ENCODE data around the gene GIGYF2. TPM values are rescaled to one million over a fixed set of nuclear protein-coding genes. Genes with fewer than 3 reads are reported as not detected.
"Not testable (repeated sequence)": the region's sequence is repeated elsewhere in the genome, so short reads cannot be mapped to it uniquely, and the experiment has no call there.

The GIGYF2 gene
- total RNA-seq, 1 experiment from 2014 or later: 60.6 TPM

GRCh38 chr2:232691117-232691516, 6.0 kb upstream of the GIGYF2 start:
- DNase-seq (ENCODE audit: low read depth, low spot score); RAD21 ChIA-PET (ENCODE audit: low non-redundant PET in 1 of 2, low total read pairs in 2 of 2, uncharacterized antibody in 2 of 2, unreplicated experiment in 2 of 2); H3K36me3 ChIP-seq (ENCODE audit: control insufficient read depth in 1 of 2, insufficient read depth in 2 of 2, low read length in 2 of 2); H3K9me2 ChIP-seq (ENCODE audit: insufficient read depth); ATAC-seq; H2AFZ ChIP-seq (ENCODE audit: low read depth, low read length, poor library complexity, severe bottlenecking); intact Hi-C loops (cut with micrococcal nuclease); H3K9me3 ChIP-seq (ENCODE audit: control insufficient read depth in 1 of 2, insufficient read depth in 1 of 2, low read depth in 1 of 2, low read length in 2 of 2); H3K4me3 ChIP-seq (replicated peaks in 1 of 2; ENCODE audit: low read depth in 1 of 2, low read length in 2 of 2); H3K27me3 ChIP-seq (ENCODE audit: insufficient read depth, low read length); POLR2A ChIA-PET; H4K20me1 ChIP-seq (ENCODE audit: insufficient read depth); H3K79me2 ChIP-seq (ENCODE audit: insufficient read depth, low read length); H3K4me2 ChIP-seq (ENCODE audit: low read length); H3K27ac ChIP-seq (ENCODE audit: low read depth, low read length); BruUV-seq (replicated peaks); H3K9ac ChIP-seq (ENCODE audit: low read length); H3K4me1 ChIP-seq (ENCODE audit: control insufficient read depth in 1 of 2, insufficient read depth in 2 of 2, low read length in 2 of 2); CTCF ChIA-PET: not testable (repeated sequence)

DNA sequence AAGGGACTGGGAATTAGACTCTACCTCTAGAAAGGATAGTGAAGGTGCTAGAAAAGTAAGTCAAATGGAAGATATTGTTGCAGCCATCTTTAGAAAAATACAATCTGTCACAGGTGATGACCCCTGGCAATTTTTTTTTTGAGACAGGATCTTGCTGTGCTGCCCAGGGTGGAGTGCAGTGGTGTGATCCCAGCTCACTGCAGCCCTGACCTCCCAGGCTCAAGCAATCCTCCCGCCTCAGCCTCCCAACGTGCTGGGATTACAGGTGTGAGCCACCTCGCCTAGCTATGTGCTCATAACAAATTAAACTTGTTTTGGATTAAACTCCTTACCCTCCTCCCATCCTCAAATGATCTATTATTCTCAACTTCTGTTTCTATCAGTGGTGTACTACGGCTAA, 3.8 kb upstream of the GIGYF2 start:
- no peaks in the 10 kb centered on the region for H3K9me3 ChIP-seq (ENCODE audit: control insufficient read depth in 1 of 2, insufficient read depth in 1 of 2, low read depth in 1 of 2, low read length in 2 of 2)
- intact Hi-C loops (cut with micrococcal nuclease): no loop called here
- H3K9me2 ChIP-seq (ENCODE audit: insufficient read depth): no peaks in the 10 kb centered on the region
- H3K36me3 ChIP-seq (ENCODE audit: control insufficient read depth in 1 of 2, insufficient read depth in 2 of 2, low read length in 2 of 2): no peaks in the 10 kb centered on the region
- ChIA-PET POLR2A (no interaction called here), RAD21 (ENCODE audit: low non-redundant PET in 1 of 2, low total read pairs in 2 of 2, uncharacterized antibody in 2 of 2, unreplicated experiment in 2 of 2) (no interaction called here), CTCF (no interaction called here)
- BruUV-seq (replicated peaks): no TSS peak
- H2AFZ ChIP-seq (ENCODE audit: low read depth, low read length, poor library complexity, severe bottlenecking): no peak overlapping the region
- H3K4me1 ChIP-seq (ENCODE audit: control insufficient read depth in 1 of 2, insufficient read depth in 2 of 2, low read length in 2 of 2): peaks cover 8 to 10% of the 10 kb centered on the region in 2 experiments
- H3K79me2 ChIP-seq (ENCODE audit: insufficient read depth, low read length): peaks cover 12% of the 10 kb centered on the region
- ATAC-seq (no peak), DNase-seq (ENCODE audit: low read depth, low spot score) (no peak)
- TF ChIP-seq YY1 (IDR thresholded peaks at IDR 0.05; ENCODE audit: extremely low read depth, insufficient replicate concordance, low read depth, low read length) (no peak), CTCF (IDR thresholded peaks at IDR 0.05 in 2 of 3, conservative IDR thresholded peaks at IDR 0.05 in 1 of 3; ENCODE audit: borderline replicate concordance in 1 of 3, insufficient read depth in 1 of 3, low read depth in 2 of 3, low read length in 2 of 3) (no peak), TCF7L2 (IDR thresholded peaks at IDR 0.05; ENCODE audit: borderline replicate concordance, extremely low read depth, insufficient read depth, insufficient read length) (no peak), SP1 (IDR thresholded peaks at IDR 0.05; ENCODE audit: low read depth) (no peak), JUND (IDR thresholded peaks at IDR 0.05) (no peak)
- TF ChIP-seq, protein P1, sequence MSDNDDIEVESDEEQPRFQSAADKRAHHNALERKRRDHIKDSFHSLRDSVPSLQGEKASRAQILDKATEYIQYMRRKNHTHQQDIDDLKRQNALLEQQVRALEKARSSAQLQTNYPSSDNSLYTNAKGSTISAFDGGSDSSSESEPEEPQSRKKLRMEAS (IDR thresholded peaks at IDR 0.05): no peak
- no peak overlapping the region for H3K9ac ChIP-seq (ENCODE audit: low read length)
- H4K20me1 ChIP-seq (ENCODE audit: insufficient read depth): no peaks in the 10 kb centered on the region
- no peak overlapping the region for H3K27ac ChIP-seq (ENCODE audit: low read depth, low read length)
- H3K4me3 ChIP-seq (replicated peaks in 1 of 2; ENCODE audit: low read depth in 1 of 2, low read length in 2 of 2): no peak overlapping the region
- no peaks in the 10 kb centered on the region for H3K27me3 ChIP-seq (ENCODE audit: insufficient read depth, low read length)
- no peak overlapping the region for H3K4me2 ChIP-seq (ENCODE audit: low read length)

Measured in HCT116 (cell line).